A673 (cell line): ENCODE results near the gene MBD3L2.
"Not testable (repeated sequence)": the region's sequence is repeated elsewhere in the genome, so short reads cannot be mapped to it uniquely, and the experiment has no call there.

Source experiments
- EZH2 ChIP-seq: fragments of 200-600 bp; sonication (generic); IDR thresholded peaks from 2 replicates; pipeline ENCODE4 v1.6.1; 2017; ENCODE audit warnings: borderline replicate concordance, low read depth, mild to moderate bottlenecking, mixed read lengths, antibody characterized with exemption, low read length; ENCODE audit not compliant: poor library complexity, severe bottlenecking
- TF ChIP-seq, protein P1 (sequence below): fragments of 300-800, 200-600 bp; sonication (generic); conservative IDR thresholded peaks from 2 replicates; pipeline ENCODE4 v1.5.1; 2017; ENCODE audit warnings: low read depth, mild to moderate bottlenecking, antibody characterized with exemption, low read length, moderate library complexity, mixed read lengths

- TF ChIP-seq, protein P1, sequence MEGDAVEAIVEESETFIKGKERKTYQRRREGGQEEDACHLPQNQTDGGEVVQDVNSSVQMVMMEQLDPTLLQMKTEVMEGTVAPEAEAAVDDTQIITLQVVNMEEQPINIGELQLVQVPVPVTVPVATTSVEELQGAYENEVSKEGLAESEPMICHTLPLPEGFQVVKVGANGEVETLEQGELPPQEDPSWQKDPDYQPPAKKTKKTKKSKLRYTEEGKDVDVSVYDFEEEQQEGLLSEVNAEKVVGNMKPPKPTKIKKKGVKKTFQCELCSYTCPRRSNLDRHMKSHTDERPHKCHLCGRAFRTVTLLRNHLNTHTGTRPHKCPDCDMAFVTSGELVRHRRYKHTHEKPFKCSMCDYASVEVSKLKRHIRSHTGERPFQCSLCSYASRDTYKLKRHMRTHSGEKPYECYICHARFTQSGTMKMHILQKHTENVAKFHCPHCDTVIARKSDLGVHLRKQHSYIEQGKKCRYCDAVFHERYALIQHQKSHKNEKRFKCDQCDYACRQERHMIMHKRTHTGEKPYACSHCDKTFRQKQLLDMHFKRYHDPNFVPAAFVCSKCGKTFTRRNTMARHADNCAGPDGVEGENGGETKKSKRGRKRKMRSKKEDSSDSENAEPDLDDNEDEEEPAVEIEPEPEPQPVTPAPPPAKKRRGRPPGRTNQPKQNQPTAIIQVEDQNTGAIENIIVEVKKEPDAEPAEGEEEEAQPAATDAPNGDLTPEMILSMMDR: not testable (repeated sequence)
- not testable (repeated sequence) for TF ChIP-seq EZH2
Measured at GRCh38 chr19:7030278-7030677, 18.8 kb upstream of the MBD3L2 start, which contains the start of gene MBD3L5.
